NB4 (cell line): Measurements from ENCODE around the gene MYH6.
"Not testable (repeated sequence)": the region's sequence is repeated elsewhere in the genome, so short reads cannot be mapped to it uniquely, and the experiment has no call there.

Experiments
- DNase-seq: peaks from one replicate; pipeline ENCODE4 v3.0.0; 2010; ENCODE audit warnings: low read depth
- H3K4me3 ChIP-seq: one replicate; pipeline ENCODE4 v1.5.1; 2011; ENCODE audit warnings: mild to moderate bottlenecking, low read depth, low read length, moderate library complexity
- MYC ChIP-seq: IDR thresholded peaks from 2 replicates; pipeline ENCODE4 v1.6.1; 2011; ENCODE audit warnings: low read depth, low read length
- POLR2A ChIP-seq: IDR thresholded peaks from 2 replicates; pipeline ENCODE4 v1.6.1; 2011; ENCODE audit warnings: mild to moderate bottlenecking; ENCODE audit not compliant: insufficient read length; ENCODE audit errors: extremely low read depth
- TF ChIP-seq, protein P1 (sequence below): IDR thresholded peaks from one replicate; pipeline ENCODE4 v1.5.1; 2012; ENCODE audit warnings: low read depth, low read length
- TF ChIP-seq, protein P2 (sequence below): IDR thresholded peaks from 2 replicates; pipeline ENCODE4 v1.6.1; 2011; ENCODE audit warnings: low read depth, low read length

MYH6 gene

DNA sequence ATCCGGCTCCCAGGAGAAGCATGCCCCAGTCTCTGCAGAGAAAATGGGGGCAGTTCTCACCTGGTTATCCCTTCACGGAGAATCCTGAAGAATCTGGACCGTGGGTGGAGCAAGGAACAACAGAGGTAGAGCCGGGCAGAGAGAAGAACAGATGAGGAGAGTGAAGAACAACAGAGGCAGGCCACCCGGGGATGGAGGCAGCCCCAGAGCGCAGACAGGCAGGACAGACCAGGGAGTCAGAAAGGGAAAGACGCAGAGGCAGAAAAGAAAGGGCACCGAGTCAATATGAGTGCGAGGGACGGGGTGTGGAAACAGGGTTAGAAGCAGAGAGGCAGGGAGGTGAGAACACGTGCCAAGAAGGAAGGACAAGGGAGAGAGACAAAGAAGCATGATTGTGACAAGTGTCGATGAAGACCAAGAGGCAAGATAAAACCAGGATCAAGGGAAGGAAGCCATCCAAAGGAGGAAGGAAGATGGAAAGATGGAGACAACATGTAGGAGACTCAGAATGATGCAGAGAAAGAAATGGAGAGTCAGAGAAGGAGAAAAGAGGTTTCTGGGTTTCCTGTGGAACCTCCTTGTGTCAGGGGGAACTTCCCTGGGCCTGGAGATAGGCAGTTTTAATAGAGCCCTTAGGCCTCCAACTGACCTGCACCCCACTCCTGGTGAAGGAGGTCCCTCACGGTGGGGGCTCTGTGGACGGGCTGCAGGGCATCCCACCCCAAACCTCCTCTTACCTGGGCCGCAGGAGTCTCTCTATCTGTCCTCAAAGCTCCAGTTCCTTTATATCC lies at the start of gene MYH6:
MYH6 (minus strand) TSS at position 758 of the 791 bp plus-strand sequence. CDS start 1,050 bp downstream, outside the sequence.
- no peak for DNase-seq
- H3K4me3 ChIP-seq, result no peak within 1 kb of the TSS
- TF ChIP-seq, protein P1, sequence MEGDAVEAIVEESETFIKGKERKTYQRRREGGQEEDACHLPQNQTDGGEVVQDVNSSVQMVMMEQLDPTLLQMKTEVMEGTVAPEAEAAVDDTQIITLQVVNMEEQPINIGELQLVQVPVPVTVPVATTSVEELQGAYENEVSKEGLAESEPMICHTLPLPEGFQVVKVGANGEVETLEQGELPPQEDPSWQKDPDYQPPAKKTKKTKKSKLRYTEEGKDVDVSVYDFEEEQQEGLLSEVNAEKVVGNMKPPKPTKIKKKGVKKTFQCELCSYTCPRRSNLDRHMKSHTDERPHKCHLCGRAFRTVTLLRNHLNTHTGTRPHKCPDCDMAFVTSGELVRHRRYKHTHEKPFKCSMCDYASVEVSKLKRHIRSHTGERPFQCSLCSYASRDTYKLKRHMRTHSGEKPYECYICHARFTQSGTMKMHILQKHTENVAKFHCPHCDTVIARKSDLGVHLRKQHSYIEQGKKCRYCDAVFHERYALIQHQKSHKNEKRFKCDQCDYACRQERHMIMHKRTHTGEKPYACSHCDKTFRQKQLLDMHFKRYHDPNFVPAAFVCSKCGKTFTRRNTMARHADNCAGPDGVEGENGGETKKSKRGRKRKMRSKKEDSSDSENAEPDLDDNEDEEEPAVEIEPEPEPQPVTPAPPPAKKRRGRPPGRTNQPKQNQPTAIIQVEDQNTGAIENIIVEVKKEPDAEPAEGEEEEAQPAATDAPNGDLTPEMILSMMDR, result no peak
- TF ChIP-seq MYC (no peak), POLR2A (no peak)
- TF ChIP-seq, protein P2, sequence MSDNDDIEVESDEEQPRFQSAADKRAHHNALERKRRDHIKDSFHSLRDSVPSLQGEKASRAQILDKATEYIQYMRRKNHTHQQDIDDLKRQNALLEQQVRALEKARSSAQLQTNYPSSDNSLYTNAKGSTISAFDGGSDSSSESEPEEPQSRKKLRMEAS, result no peak

- not testable (repeated sequence) for H3K4me3 ChIP-seq
- peak; percentile 18 for DNase-seq
Measured at GRCh38 chr14:23456883-23457586, 49.0 kb upstream of the MYH6 start.

GRCh38 chr14:23454445-23454856 lies 46.4 kb upstream of the MYH6 start:
- no peak for DNase-seq
- H3K4me3 ChIP-seq, result no peak overlapping the region
- TF ChIP-seq POLR2A, result no peak
- TF ChIP-seq, protein P2, result no peak
- TF ChIP-seq MYC, result no peak
- TF ChIP-seq, protein P1, result no peak

- no peak for DNase-seq
- no peak overlapping the region for H3K4me3 ChIP-seq
- TF ChIP-seq, protein P1, result no peak
- TF ChIP-seq, protein P2, result no peak
- TF ChIP-seq MYC (no peak), POLR2A (no peak)
Measured at GRCh38 chr14:23452237-23452636, 44.2 kb upstream of the MYH6 start.

GRCh38 chr14:23450379-23450778 lies 42.3 kb upstream of the MYH6 start:
- no peak overlapping the region for H3K4me3 ChIP-seq
- DNase-seq, result no peak
- TF ChIP-seq, protein P2, result no peak
- TF ChIP-seq MYC, result no peak
- TF ChIP-seq, protein P1, result no peak

DNA sequence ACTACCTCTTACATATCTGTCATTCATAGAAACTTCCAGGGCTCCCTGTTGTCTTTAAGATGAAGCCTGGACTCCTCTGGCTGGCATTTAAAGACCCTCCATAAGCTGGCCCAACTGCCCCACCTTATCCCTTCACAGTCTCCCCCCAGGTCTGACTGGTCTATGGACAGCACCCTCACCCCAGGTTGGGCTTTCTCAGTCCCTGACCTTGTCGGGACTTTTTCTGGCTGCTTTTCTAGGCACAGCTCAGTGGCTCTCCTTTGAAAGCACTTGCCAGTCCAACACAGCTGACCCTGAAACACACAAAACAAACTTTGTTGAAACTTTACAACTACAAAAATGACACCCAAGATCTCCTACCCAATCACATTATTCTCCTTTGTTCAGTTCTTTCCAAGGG lies 41.2 kb upstream of the MYH6 start:
- no peak overlapping the region for H3K4me3 ChIP-seq
- no peak for DNase-seq
- TF ChIP-seq POLR2A (no peak), MYC (no peak)
- TF ChIP-seq, protein P2, result no peak
- TF ChIP-seq, protein P1, result no peak
